C1 segment of cervical spinal cord (tissue), 14 donors: ENCODE results near the gene ZMYND10.

Source experiments
- DNase-seq, 14 donors: peaks; one replicate each; lab custom pipeline; 2025; lab: John Stamatoyannopoulos, UW

Gene ZMYND10

GRCh38 chr3:50345586-50346234 lies at the start of gene ZMYND10:
Gene ZMYND10, minus strand, starts transcription at chr3:50345732. Its CDS starts 153 bp downstream, at chr3:50345579.
- DNase-seq, result peak in 2 of 14 donors; percentile 10 to 40

GRCh38 chr3:50393061-50393460 lies 47.5 kb upstream of the ZMYND10 start:
- no peak for DNase-seq

GRCh38 chr3:50392101-50392715 lies 46.7 kb upstream of the ZMYND10 start:
- peak in 7 of 14 donors; percentile 10 to 34 (median 14) for DNase-seq

- DNase-seq, result peak in 11 of 14 donors; percentile 3 to 98 (median 28)
These were observed 45.1 kb upstream of the ZMYND10 start for GRCh38 chr3:50390508-50391224.

- no peak for DNase-seq
These were observed 43.9 kb upstream of the ZMYND10 start for GRCh38 chr3:50389414-50389767.

GRCh38 chr3:50388720-50389413 lies 43.3 kb upstream of the ZMYND10 start:
- no peak for DNase-seq

- DNase-seq, result peak in 2 of 14 donors; percentile 3 to 62
These were observed 42.6 kb upstream of the ZMYND10 start for GRCh38 chr3:50388016-50388719.

GRCh38 chr3:50385754-50386153 lies 40.2 kb upstream of the ZMYND10 start:
- DNase-seq, result no peak

- no peak for DNase-seq
These were observed 38.2 kb upstream of the ZMYND10 start for GRCh38 chr3:50383750-50384149.

GRCh38 chr3:50382722-50383121 lies 37.2 kb upstream of the ZMYND10 start:
- DNase-seq, result no peak

GRCh38 chr3:50381383-50381782 lies 35.9 kb upstream of the ZMYND10 start:
- DNase-seq, result no peak

- no peak for DNase-seq
These were observed 35.0 kb upstream of the ZMYND10 start for GRCh38 chr3:50380405-50381085.

- DNase-seq, result no peak
These were observed 33.2 kb upstream of the ZMYND10 start for GRCh38 chr3:50378757-50379156.

- no peak for DNase-seq
These were observed 32.5 kb upstream of the ZMYND10 start for GRCh38 chr3:50378024-50378423.

GRCh38 chr3:50375258-50375931 lies 29.9 kb upstream of the ZMYND10 start:
- DNase-seq, result no peak

- DNase-seq, result no peak
These were observed 29.1 kb upstream of the ZMYND10 start for GRCh38 chr3:50374363-50375257.

- no peak for DNase-seq
These were observed 27.9 kb upstream of the ZMYND10 start for GRCh38 chr3:50373146-50374051.

- no peak for DNase-seq
These were observed 26.8 kb upstream of the ZMYND10 start for GRCh38 chr3:50372349-50372748.
